ENCODE measurements around the gene CYP20A1.
"Not testable (repeated sequence)": the region's sequence is repeated elsewhere in the genome, so short reads cannot be mapped to it uniquely, and the experiment has no call there.

The CYP20A1 gene, protein sequence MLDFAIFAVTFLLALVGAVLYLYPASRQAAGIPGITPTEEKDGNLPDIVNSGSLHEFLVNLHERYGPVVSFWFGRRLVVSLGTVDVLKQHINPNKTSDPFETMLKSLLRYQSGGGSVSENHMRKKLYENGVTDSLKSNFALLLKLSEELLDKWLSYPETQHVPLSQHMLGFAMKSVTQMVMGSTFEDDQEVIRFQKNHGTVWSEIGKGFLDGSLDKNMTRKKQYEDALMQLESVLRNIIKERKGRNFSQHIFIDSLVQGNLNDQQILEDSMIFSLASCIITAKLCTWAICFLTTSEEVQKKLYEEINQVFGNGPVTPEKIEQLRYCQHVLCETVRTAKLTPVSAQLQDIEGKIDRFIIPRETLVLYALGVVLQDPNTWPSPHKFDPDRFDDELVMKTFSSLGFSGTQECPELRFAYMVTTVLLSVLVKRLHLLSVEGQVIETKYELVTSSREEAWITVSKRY

DNA sequence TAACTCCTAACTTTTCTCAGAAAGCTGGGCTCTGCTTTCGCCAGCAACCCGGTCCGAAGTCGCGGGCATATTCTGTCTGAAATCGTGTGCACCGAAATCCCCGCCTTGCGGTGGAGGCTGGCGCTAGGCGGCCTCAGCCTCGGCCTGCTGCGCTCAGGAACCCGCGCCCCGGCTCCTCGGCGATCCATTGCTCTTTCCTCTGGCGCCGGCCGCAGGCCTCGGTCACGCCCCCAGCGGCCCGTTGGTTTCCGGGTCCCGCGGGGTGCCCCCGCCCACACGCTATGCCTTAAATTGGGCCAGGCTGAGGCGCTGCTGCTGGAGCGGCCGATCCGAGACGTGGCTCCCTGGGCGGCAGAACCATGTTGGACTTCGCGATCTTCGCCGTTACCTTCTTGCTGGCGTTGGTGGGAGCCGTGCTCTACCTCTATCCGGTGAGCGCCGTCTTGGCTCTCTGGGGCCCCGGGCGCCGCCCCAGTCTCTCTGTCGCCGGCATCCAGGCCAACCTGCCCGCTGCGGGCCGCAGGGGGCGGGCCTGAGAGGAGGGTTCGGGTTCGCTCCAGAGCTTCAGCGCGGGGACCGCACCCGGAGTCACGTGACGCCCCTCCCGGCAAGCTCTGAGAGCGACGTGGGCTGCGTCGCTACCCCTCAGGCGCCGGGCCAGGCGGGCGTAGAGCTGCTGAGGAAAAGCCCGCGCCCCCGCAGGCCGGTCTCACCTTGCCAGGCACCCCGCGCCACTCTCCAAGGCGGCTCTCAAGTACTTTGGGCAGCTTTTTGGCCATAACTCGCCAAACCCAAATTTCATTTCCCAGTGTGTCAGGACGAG is at the start of gene CYP20A1:
Gene CYP20A1, plus strand, starts transcription at position 315 of the 823 bp plus-strand sequence. Its CDS starts 45 bp downstream, at position 360.
- DNase-seq = peak; percentile 90 to 99 (median 93)
- intact Hi-C loops (cut with DNase I) = loop anchor here (1.0 to 2.0 kb wide), 2 partner anchors 89 to 214 kb away; partner anchors contain the start of gene ABI2

DNA sequence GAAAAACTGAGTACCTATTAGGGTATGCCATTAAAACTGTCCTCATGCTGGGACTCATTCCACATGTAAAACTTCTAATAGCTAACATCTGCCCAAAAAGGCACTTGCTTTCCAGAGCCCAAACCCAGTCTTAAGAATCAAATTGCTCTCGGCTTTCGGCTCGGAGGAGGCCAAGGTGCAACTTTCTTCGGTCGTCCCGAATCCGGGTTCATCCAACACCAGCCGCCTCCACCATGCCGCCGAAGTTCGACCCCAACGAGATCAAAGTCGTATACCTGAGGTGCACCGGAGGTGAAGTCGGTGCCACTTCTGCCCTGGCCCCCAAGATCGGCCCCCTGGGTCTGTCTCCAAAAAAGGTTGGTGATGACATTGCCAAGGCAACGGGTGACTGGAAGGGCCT is 48.3 kb upstream of the CYP20A1 start:
- DNase-seq; intact Hi-C loops (cut with DNase I): not testable (repeated sequence)

DNA sequence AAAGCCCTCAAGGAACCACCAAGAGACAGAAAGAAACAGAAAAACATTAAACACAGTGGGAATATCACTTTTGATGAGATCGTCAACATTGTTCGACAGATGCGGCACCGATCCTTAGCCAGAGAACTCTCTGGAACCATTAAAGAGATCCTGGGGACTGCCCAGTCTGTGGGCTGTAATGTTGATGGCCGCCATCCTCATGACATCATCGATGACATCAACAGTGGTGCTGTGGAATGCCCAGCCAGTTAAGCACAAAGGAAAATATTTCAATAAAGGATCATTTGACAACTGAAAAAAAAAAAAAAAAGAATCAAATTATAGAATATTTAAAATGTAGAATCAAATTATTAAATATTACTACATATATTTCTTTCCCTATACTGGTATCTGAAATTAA is 47.8 kb upstream of the CYP20A1 start:
- DNase-seq; intact Hi-C loops (cut with DNase I): not testable (repeated sequence)

DNA sequence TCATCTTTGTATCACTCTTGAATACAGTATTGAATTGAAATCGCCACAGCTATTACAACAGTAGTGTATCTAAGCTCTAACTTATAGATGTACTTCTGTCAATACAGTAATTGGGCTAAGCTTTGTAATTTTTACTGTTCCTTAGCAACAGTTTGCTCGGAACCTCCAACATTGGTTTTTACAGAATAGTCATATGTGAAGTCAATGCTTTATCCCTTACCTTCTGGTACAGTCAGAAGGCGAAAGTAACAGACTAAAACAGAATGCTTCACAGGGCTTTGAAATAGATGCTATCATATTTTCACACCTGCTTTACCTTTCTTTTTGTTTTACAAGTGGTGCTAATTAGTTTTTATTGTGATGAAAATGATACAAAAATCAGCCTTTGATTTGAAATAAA is 46.9 kb upstream of the CYP20A1 start:
- intact Hi-C loops (cut with DNase I) = no loop called here

DNA sequence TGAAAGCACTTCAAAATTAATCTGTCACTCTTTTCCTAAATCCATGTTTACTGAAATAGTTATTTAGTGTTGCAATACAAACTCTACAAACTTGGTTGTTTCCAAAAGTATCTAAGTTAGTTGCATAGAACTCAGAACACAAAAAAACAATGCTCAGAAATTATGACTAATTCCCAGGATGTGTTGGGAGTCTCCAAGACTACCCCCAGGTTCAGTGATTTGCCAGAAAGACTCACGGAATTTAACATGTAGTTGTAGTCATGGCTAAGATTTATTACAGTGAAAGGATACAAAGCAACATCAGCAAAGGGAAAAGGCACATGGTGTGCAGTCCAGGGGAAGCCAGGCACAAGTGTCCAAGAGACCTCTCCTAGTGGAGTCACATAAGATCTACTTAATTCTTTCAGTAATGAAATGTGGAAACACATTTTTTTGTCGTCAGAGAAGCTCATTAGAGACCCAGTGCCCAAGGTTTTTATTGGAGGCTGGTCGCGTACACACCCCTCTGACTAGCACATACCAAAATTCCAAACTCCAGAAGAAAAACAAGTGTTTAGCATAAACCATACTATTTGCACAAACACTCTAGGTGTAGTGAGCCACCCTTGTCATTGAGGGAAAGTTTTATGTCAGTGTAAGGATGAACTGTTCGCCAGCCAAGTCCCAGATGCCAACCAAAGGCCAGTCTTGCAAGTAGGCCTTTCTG is 43.3 kb upstream of the CYP20A1 start:
- no peak for DNase-seq
- intact Hi-C loops (cut with DNase I) = no loop called here

More for the DNA sequence above, 46.9 kb upstream of the CYP20A1 start:
- no peak for DNase-seq

DNA sequence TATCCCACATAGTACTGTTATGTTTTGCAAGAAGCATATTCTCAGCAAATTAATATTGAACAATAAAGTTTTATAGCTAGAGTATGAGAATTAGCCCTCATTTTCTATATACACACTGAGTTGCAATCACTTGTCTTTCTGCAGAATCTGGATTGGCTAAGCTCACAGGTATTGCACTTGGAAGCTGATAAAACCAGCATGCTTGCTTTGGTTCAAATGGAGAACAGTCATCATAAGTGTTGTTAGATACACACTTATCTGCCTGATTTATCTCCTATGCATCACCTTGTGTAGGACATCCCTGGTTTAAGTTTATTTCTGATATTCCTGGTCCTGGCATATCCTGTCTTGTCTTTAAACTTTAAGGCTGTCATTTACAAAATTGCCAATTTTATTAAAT is 38.0 kb upstream of the CYP20A1 start:
- intact Hi-C loops (cut with DNase I) = no loop called here
- DNase-seq = no peak

DNA sequence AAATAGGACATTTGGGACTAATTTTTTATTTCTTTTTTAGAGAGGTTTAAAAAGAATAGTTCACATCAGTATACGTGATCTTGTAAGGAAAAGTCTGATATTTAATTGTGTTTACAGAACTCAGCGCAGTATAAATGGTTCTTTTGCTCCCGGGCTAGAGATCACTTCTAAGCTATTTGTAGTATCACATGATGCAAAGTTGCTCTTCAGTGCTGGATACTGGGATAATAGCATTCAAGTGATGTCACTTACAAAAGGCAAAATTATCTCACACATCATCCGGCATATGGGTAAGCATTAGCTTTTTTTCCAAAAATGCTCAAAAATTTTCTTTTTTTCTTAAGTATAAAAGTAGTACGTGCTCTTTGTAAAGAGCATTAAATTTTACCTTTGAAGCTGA is 37.4 kb upstream of the CYP20A1 start:
- intact Hi-C loops (cut with DNase I) = no loop called here
- DNase-seq = no peak

DNA sequence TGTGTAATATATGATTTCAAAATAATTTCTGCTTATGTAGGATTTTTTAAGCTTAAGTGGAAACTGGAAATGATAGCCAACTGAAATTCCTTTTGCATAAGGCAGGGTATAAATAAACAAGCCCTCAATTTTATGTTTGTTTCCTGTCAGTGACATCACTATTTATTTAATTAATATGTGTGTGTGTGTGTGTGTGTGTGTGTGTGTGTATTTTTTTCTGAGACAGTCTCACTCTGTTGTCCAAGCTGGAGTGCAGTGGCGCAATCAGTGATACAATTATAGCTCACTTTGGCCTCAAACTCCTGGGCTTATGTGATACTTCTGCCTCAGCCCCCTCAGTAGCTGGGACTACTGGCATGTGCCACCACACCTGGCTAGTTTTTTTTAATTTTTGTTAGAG is 29.3 kb upstream of the CYP20A1 start:
- DNase-seq = no peak
- intact Hi-C loops (cut with DNase I) = no loop called here

DNA sequence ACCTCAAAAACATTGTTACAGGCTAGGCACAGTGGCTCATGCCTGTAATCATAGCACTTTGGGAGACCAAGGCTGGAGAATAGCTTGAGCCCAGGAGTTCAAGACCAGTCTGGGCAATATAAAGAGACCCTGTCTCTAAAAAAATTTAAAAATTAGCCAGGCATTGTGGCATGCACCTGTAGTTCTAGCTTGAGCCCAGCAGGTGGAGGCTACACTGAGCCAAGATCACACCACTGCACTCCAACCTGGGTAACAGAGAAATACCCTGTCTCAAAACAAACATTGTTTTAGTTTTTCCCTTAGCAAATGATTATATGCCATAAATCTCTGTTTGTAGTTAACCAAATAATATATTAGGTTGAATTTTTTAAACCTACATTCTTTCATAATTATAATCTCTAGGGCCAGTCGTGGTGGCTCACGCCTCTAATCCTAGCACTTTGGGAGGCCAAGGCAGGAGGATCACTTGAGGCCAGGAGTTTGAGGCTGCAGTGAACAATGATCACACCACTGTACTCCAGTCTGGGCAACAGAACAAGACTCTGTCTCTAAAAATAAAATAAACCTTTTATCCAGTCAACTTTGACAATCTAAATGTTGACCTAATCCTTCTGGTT is 13.3 kb upstream of the CYP20A1 start:
- intact Hi-C loops (cut with DNase I) = no loop called here
- no peak for DNase-seq

DNA sequence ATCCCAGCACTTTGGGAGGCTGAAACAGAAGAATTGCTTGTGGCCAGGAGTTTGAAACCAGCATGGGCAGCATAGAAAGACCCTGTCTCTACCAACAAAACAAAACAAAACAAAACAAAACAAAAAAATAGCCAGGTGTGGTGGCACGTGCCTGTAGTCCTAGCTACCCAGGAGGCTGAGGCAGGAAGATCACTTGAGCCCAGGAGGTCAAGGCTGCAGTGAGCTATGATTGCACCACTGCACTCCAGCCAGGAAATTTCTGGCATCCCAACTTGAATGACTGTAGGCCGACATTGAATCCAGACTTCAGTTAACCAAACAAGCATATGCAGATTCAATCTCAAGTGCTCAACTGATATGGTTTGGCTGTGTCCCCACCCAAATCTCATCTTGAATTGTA is 9.1 kb upstream of the CYP20A1 start:
- DNase-seq; intact Hi-C loops (cut with DNase I): not testable (repeated sequence)

DNA sequence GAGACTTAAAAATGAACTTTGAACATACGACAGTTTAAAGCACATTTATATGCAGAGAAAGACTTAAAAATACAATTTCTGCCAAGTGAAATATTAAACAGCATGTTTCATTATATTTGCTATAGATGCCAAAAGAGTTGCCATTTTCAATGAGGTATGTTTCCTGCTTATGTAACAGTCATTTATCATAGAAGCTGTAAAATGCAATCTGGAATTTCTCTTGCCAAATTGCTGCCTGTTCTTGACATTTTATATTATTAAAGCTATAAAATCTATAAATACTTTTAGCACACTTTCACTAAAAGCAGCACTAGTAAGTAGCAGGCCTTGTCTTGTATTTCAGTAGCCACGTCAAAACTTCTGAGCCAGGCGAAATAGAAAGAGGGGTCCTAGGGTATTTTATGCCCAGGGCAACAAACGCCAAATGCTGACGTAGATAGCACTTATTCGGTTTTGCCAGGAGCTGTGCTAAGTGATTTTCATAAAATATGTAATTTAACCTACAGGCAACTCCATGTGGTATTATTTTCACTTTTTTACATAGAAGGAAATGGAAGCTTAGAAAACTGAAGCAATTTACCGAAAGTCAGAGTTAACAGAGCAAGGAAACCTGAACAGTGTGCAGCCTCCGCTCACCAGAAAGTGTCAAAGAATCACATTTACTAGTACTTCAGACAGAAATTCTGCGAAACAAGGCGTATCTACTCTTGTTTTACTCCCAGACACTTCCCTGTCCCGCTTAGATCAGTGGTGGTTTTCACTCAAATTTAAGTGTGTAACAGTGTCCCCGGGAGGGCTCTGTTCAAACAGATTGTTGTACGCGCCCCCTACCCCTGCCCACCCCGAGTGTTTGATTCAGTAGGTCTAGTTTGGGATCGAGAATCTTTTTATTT is 1.2 kb upstream of the CYP20A1 start:
- intact Hi-C loops (cut with DNase I) = loop anchor here (1.0 to 2.0 kb wide), 2 partner anchors 91 to 215 kb away; partner anchors contain the start of gene ABI2
- no peak for DNase-seq

DNA sequence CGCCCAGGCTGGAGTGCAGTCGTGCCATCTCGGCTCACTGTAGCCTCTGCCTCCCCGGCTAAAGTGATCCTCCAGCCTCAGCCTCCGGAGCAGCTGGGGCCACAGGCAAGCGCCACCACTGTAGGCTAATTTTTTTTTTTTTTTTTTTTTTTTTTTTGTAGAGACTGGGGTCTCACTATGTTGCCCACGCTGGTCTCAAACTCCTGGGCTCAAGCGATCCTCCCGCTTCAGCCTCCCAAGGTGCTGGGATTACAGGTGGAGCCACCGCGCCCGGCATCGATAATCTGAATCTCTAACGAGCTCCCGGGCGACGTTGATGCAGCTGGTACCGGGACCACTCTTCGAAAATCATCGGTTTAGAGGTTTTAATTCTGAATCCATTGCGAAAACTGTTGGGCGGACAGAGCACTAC is 520 bp upstream of the CYP20A1 start:
- intact Hi-C loops (cut with DNase I) = loop anchor here (1.0 to 2.0 kb wide), 2 partner anchors 90 to 215 kb away; partner anchors contain the start of gene ABI2
- peak in 1 of 10 donors; percentile 20 for DNase-seq

DNA sequence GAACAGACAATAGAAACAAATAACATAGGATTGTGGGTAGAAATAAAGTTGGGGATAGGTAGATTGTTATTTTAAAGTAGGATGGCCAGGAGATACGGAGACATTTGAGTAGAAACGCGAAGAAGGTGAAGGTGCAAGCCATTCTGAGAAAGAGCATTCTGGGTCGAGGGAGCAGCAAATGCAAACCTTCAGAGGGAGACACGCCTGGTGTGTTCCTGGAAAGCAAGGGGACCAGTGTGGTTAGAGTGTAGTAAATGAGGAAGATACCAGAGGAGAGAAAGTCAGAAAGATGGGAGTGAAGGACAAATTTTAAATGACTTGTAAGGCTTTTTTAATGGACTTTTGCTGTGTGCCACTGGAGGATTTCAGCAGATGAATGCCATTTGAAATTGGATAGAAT is 1.7 kb downstream of the CYP20A1 start:
- intact Hi-C loops (cut with DNase I) = no loop called here
- no peak for DNase-seq

DNA sequence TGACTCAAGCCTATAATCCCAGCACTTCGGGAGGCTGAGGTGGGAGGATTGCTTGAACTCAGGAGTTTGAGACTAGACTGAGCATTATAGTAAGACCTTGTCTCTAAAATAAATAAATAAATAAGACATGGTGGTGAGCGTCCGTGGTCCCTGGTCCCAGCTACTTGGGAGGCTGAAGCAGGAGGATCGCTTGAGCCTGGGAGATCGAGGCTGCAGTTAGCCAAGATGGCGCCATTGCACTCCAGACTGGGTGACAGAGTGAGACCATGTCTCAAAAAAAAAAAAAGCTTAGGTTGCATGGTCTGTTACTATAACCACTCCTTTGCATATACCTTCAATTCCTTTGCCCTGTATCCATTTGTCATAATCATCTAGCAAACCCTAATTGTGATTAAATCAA is 3.7 kb downstream of the CYP20A1 start:
- DNase-seq = no peak

DNA sequence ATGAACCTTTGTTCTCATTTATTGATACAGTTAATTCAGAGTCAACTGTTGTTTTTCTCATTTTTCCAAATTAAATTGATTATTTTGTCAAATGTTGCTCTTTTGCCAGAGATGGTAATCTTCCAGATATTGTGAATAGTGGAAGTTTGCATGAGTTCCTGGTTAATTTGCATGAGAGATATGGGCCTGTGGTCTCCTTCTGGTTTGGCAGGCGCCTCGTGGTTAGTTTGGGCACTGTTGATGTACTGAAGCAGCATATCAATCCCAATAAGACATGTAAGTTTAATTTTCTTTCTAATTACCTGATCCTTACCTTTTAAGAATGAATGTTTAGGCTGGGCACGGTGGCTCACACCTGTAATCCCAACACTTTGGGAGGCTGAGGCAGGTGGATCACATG is 7.8 kb downstream of the CYP20A1 start:
- intact Hi-C loops (cut with DNase I) = no loop called here
- DNase-seq = no peak

More for the DNA sequence above, 3.7 kb downstream of the CYP20A1 start:
- intact Hi-C loops (cut with DNase I) = no loop called here

DNA sequence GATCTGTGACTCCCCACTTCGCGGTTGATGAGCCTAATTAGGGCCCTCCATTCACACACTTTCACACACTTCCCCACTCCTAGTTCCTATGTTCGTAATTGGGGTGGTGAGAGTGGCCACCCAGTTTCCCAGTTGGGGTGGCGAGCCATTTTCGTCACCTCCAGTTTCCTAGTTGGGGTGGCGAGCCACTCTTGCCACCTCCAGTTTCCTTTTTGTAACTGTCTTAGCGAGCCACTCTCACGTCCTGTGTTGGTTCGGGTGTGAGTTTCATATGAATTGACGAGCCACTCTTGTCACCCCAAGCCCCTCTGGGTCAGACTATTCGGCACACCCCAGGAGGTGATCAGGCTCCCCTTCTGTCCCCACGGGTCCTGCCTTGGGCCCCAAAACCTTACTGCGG is 14.0 kb downstream of the CYP20A1 start:
- intact Hi-C loops (cut with DNase I) = no loop called here
- DNase-seq = no peak

DNA sequence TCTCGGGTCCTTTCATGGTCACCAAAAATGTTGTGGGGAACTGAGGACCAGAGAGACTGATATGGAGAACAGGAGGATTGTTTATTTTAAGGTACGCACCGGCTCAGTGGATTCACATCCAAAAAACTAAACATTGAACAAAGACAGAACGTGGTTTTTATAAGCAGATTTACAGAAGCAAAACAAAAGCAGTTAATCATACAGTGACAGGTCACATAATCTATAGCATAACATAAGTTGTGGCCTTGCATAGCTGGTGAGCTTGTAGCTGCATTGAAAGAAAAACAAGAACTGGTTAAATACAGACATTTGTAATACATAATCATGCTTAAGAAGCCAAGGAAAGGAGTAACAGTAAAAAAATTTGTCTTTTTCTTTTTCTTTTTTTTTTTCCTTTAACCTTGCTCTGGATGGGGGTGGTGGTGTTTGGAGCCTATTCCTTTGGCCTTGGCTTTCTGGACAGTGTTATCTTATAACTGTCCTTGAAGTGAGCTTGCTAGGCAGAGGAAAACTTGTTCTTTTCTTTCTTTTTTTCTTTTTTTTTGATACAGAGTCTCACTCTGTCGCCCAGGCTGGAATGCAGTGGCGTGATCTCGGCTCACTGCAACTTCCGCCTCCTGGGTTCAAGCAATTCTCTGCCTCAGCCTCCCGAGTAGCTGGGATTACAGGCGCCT is 14.7 kb downstream of the CYP20A1 start:
- DNase-seq; intact Hi-C loops (cut with DNase I): not testable (repeated sequence)

DNA sequence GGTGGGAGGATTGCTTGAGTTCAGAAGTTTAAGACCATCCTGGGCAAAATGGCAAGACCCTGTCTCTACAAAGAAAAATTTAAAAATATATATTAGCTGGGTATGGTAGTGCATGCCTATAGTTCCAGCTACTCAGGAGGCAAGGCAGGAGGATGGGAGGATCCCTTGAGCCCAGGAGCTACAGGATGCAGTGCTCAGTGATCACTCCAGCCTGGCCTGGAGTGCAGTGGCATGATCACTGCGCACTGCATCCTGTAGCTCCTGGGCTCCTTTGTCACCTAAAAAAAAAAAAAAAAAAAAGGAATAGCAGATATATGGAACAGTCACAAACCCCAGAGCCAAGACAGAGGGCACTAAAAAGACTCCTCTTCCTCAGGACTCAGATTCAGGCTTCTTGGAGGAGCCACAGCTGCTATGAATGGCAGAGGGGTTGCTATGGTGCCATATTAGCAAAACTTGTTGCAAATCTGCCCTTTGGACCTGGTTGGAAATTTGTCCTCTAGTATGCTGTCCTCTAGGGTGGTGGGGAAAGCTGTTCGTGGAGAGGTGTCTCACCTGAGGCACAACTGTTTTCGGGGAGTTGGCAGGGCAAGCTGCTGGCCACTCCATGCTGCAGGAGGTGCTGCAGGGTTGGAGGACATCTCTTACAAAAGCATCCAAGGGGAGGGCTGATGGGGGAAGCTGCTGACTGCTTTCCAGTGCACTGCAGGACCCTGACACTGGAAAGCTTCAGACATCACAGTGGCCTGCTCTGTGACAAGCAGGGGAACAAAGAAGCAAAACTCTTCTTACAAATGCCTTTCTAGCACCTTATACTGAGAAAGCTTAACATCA is 22.7 kb downstream of the CYP20A1 start:
- peak in 1 of 10 donors; percentile 65 for DNase-seq
- intact Hi-C loops (cut with DNase I) = no loop called here

All from posterior cingulate gyrus (tissue), 11 donors.